GM18909 (cell line): ENCODE results near the gene GSTT4.
"Not testable (repeated sequence)": the region's sequence is repeated elsewhere in the genome, so short reads cannot be mapped to it uniquely, and the experiment has no call there.

Experiments
- ATAC-seq: cut with Tn5 transposase; IDR thresholded peaks from one replicate; pipeline ENCODE4 v1.9.1; 2021; ENCODE audit warnings: mild to moderate bottlenecking; ENCODE audit not compliant: unreplicated experiment, poor library complexity

GSTT4 gene

DNA sequence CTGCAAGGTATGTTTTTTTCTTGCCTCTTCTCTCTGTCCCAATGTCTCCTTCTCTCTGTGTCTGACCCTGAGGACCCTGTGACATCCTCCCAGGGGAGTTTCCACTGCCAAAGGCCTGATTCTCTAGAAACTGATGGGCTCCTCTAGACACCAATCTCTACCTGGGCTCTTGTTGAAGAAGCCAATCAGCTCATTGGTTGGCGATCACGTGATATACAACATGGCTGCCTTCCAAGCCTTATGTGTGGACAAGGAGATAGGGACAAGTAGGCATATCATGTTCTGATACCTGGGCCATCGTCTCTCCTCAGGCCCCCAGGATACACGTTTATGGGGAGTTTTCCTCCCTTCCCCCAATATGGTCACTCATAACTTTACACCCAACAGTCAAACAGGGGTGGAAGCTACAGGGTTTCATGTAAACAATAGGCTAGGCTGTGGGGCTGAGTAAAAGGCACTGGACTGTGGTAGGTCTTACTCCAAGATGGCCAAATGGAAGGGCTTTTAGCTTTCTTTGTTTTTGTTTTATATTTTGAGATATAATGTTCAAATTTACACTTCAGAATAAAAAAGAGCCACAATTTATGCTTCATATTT lies 11.6 kb downstream of the GSTT4 start:
- ATAC-seq: not testable (repeated sequence)

- ATAC-seq: not testable (repeated sequence)
Measured at GRCh38 chr22:23993080-23993479, 12.2 kb downstream of the GSTT4 start.

GRCh38 chr22:23989583-23990244 lies 15.5 kb downstream of the GSTT4 start:
- ATAC-seq: not testable (repeated sequence)

DNA sequence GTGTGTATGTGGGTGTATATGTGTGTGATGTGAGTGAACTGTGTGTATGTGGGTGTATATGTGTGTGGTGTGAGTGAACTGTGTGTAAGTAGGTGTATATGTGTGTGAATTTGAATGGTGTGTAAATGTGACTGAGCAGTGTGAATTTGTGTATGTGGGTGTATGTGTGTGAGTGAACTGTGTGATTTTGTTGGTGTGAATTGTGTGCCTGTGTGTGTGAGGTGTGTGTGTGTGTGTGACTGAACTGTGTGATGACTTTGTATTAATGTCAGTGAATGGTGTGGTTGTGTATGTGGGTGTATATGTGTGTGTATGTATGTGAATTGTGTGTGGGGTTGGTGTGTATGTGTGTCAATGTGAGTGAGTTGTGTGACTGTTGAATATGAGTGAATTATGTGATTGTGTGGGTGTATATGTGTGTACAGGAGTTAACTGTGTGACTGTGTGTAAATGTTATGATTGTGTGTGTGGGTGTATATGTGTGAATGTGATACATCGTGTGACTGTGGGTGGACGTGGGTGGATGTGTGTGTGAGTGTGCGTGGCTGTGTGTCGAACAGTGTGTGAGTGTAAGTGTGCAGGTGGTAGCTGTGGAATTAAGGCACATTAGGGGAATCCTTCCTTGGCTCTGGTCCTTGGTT lies 18.6 kb downstream of the GSTT4 start:
- ATAC-seq: not testable (repeated sequence)

- ATAC-seq: not testable (repeated sequence)
Measured at GRCh38 chr22:23986089-23986488, 19.2 kb downstream of the GSTT4 start.

DNA sequence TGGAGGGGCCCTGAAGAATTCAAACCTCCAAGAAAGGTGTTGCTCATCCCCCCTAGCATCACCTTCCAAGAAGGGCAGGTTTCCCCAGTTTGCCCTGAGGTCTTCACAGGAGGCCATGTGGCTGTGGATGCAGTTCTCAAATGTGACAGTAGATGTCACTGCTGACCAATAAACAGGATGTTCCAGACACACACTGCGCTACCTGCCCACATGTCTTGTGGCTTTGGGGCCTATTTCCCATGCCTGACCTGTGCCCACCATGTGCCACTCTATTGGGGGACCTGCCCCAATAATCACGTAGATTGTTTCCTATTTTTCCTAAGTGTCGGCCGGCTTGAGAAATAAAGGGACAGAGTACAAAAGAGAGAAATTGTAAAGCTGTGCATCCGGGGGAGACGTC lies 20.8 kb downstream of the GSTT4 start:
- ATAC-seq: peak; percentile 50

DNA sequence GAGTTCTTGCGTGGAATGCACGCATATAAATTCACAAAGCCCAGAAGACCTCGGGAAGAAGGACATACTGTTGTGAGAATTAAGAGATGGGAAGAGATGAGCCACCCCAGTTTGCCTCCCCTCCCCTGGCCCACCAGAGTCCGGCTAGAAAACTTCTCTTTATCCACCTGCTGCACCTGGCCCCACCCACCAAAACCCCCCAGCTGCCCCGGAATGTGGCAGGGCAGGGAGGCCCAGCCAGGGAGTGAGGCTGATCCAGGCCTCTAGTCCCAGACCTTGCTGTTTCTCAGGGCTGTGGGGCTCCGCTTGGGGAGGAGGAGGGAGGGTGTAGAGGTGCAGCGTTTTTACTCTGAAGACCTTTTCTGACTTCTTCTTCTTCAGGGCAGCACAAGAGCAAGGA lies 24.7 kb downstream of the GSTT4 start:
- ATAC-seq: not testable (repeated sequence)

- ATAC-seq: not testable (repeated sequence)
Measured at GRCh38 chr22:23979557-23980240, 25.6 kb downstream of the GSTT4 start, which contains the start of gene GSTT2. Gene GSTT2, plus strand, starts transcription at chr22:23980134.

DNA sequence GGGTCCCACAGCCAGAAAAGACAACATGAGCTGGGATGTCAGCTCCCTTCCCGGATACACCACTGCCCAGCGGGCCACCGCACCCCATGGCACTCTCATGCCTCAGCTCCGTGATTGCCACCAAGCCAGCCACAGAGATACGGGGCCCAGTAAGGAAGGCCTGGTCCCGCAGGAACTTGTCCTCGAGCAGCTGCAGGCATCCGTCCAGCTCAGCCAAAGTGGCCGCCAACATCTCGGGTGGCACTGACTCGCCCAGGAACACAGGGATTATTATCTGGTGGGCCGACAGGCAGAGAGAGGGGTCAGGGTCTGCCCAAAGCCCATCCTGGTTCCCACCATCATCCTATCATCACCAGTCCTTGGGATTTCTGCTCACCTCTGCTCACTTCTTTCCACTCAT lies 27.9 kb downstream of the GSTT4 start:
- not testable (repeated sequence) for ATAC-seq

- not testable (repeated sequence) for ATAC-seq
Measured at GRCh38 chr22:23974836-23975352, 30.4 kb downstream of the GSTT4 start.

- ATAC-seq: peak; percentile 89
Measured at GRCh38 chr22:23974345-23974744, 30.9 kb downstream of the GSTT4 start, which contains the start of gene DDT. Gene DDT, minus strand, starts transcription at chr22:23974441. Its CDS starts 27 bp downstream, at chr22:23974414.

DNA sequence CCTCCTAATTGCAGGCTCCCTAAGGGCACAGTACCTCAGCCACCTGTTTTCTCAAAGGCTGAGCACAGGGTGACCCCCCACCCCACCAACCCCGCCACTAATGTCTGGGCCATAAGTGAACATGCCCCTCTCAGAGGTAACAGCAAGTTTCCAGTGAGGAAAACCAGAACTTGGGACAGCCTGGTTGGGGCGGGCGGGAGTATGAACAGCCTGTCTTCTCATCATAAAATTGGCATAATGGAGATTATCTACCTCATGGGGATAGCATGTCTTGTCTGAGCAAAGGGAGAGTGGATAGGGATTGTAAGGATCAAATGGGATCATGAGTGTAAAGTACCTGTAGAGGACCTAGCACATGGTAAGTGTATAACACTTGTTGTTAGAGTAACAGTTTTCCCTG lies 33.3 kb downstream of the GSTT4 start:
- not testable (repeated sequence) for ATAC-seq

GRCh38 chr22:23970816-23971486 lies 34.3 kb downstream of the GSTT4 start:
- no peak for ATAC-seq

- no peak for ATAC-seq
Measured at GRCh38 chr22:23970201-23970641, 35.0 kb downstream of the GSTT4 start.

DNA sequence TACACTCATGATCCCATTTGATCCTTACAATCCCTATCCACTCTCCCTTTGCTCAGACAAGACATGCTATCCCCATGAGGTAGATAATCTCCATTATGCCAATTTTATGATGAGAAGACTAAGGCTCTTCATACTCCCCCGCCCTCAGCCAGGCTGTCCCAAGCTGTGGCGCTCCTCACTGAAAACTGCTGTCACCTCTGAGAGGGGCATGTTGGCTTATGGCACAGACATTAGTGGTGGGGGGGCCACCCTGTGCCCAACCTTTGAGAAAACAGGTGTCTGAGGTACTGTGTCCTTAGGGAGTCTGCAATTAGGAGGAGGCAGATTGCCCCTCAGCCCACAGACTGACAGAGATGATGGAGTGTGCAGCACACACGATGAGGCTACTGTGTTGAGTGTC lies 36.2 kb downstream of the GSTT4 start:
- no peak for ATAC-seq

GRCh38 chr22:23966568-23966967 lies 38.7 kb downstream of the GSTT4 start, which contains the start of gene DDTL:
Gene DDTL, plus strand, starts transcription at chr22:23966888. Its CDS starts 27 bp downstream, at chr22:23966915.
- ATAC-seq: peak; percentile 85

- peak; percentile 22 for ATAC-seq
Measured at GRCh38 chr22:23966094-23966493, 39.2 kb downstream of the GSTT4 start.

GRCh38 chr22:23961084-23961771 lies 44.0 kb downstream of the GSTT4 start, which contains the start of gene GSTT2B:
Gene GSTT2B, minus strand, starts transcription at chr22:23961195. Its CDS starts 64 bp downstream, at chr22:23961131.
- not testable (repeated sequence) for ATAC-seq

DNA sequence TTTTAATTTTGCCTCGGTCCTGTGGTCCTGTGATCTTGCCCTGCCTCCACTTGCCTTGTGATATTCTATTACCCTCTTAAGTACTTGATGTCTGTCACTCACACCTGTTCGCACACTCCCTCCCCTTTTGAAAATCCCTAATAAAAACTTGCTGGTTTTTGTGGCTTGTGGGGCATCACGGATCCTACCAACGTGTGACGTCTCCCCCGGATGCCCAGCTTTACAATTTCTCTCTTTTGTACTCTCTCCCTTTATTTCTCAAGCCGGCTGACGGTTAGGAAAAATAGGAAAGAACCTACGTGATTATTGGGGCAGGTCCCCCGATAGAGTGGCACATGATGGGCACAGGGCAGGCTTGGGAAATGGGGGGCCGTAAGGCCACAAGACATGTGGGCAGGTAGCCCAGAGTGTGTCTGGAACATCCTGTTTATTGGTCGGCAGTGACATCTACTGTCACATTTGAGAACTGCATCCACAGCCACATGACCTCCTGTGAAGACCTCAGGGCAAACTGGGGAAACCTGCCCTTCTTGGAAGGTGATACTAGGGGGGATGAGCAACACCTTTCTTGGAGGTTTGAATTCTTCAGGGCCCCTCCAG lies 48.9 kb downstream of the GSTT4 start:
- not testable (repeated sequence) for ATAC-seq
